ENCODE measurements around the gene EYS. TPM values are rescaled to one million over a fixed set of nuclear protein-coding genes. Genes with fewer than 3 reads are reported as not detected.
"Not testable (repeated sequence)": the region's sequence is repeated elsewhere in the genome, so short reads cannot be mapped to it uniquely, and the experiment has no call there.

Gene EYS
- total RNA-seq, 2 donors from 2014 or later: 0.18 to 3.5 TPM

- DNase-seq (ENCODE audit: low spot score): no peak
- WGBS: 49% methylated on average over 2 of the region's 2 CpGs
- no peaks in the 10 kb centered on the region for H3K4me1 ChIP-seq (replicated peaks)
- no peaks in the 10 kb centered on the region for H3K9me3 ChIP-seq
- H3K27ac ChIP-seq: no peak overlapping the region
- intact Hi-C loops (cut with DNase I): no loop called here
- H3K4me3 ChIP-seq: no peak overlapping the region
- no peaks in the 10 kb centered on the region for H3K27me3 ChIP-seq (replicated peaks; ENCODE audit: insufficient read depth)
- TF ChIP-seq, protein P1, sequence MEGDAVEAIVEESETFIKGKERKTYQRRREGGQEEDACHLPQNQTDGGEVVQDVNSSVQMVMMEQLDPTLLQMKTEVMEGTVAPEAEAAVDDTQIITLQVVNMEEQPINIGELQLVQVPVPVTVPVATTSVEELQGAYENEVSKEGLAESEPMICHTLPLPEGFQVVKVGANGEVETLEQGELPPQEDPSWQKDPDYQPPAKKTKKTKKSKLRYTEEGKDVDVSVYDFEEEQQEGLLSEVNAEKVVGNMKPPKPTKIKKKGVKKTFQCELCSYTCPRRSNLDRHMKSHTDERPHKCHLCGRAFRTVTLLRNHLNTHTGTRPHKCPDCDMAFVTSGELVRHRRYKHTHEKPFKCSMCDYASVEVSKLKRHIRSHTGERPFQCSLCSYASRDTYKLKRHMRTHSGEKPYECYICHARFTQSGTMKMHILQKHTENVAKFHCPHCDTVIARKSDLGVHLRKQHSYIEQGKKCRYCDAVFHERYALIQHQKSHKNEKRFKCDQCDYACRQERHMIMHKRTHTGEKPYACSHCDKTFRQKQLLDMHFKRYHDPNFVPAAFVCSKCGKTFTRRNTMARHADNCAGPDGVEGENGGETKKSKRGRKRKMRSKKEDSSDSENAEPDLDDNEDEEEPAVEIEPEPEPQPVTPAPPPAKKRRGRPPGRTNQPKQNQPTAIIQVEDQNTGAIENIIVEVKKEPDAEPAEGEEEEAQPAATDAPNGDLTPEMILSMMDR (IDR thresholded peaks at IDR 0.05): peak in 2 of 4 experiments; percentile 44 to 54
- TF ChIP-seq POLR2A (IDR thresholded peaks at IDR 0.05): no peak
- no peaks in the 10 kb centered on the region for H3K36me3 ChIP-seq
Measured at GRCh38 chr6:63802606-63803206, 1904.3 kb downstream of the EYS start.

- H3K27me3 ChIP-seq (replicated peaks; ENCODE audit: insufficient read depth); H3K9me3 ChIP-seq; H3K4me1 ChIP-seq (replicated peaks); DNase-seq (ENCODE audit: low spot score); H3K36me3 ChIP-seq; H3K27ac ChIP-seq; H3K4me3 ChIP-seq; intact Hi-C loops (cut with DNase I): not testable (repeated sequence)
- 67% methylated on average over 7 of the region's 7 CpGs for WGBS
Measured at GRCh38 chr6:63800386-63800785, 1906.6 kb downstream of the EYS start.

DNA sequence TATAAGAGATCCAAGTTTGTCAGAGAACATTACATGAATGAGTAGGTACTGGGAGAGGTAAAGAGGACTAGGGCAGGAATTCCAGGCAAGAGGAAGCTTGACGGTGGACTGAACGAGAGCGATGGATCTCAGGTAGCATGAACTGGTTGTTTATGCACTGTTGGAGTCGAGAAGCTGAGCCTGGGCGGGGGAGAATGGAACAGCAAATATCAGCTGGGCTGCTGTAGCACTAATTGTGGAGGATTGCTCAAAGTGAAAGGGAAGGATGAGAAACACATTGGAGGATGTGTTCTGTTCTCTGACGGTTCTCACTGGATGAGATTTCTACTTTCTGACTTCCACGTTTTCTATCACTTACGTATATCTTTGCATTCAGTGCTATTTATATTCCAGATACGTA is 1907.2 kb downstream of the EYS start:
- Histone ChIP-seq H3K9me3 (no peaks in the 10 kb centered on the region), H3K4me3 (no peak overlapping the region), H3K27me3 (replicated peaks; ENCODE audit: insufficient read depth) (no peaks in the 10 kb centered on the region), H3K4me1 (replicated peaks) (no peaks in the 10 kb centered on the region), H3K36me3 (no peaks in the 10 kb centered on the region), H3K27ac (no peak overlapping the region)
- TF ChIP-seq POLR2AphosphoS5 (IDR thresholded peaks at IDR 0.05): no peak
- no peak for TF ChIP-seq POLR2A (IDR thresholded peaks at IDR 0.05)
- TF ChIP-seq, protein P1 (IDR thresholded peaks at IDR 0.05): no peak
- no peak for DNase-seq (ENCODE audit: low spot score)
- intact Hi-C loops (cut with DNase I): no loop called here
- WGBS: 67% methylated on average over 9 of the region's 9 CpGs

DNA sequence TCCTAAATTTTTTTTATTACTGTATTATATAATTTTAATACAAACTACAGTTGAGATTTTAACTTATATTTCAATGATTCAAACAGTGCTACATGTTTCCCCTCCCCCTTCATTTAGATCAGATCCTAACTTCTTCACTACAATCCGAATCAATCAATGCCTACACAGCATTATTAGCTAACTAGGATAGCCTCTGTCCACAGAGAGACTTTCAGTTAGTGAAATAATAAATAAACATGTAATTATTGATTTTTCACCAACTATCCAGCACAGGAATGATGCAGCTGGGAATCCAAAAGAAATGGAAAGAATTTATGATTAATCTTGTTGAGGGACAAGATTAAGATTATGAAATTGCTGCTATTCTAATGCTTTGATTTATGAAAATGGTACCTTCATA is 1907.7 kb downstream of the EYS start:
- Histone ChIP-seq H3K9me3 (no peaks in the 10 kb centered on the region), H3K4me1 (replicated peaks) (no peaks in the 10 kb centered on the region), H3K27me3 (replicated peaks; ENCODE audit: insufficient read depth) (no peaks in the 10 kb centered on the region), H3K4me3 (no peak overlapping the region), H3K27ac (no peak overlapping the region), H3K36me3 (no peaks in the 10 kb centered on the region)
- no peak for DNase-seq (ENCODE audit: low spot score)
- intact Hi-C loops (cut with DNase I): no loop called here
- 93% methylated on average over 1 of the region's 1 CpG for WGBS
- TF ChIP-seq, protein P1 (IDR thresholded peaks at IDR 0.05): no peak
- TF ChIP-seq POLR2AphosphoS5 (IDR thresholded peaks at IDR 0.05): no peak
- no peak for TF ChIP-seq POLR2A (IDR thresholded peaks at IDR 0.05)

GRCh38 chr6:63798378-63798777 is 1908.6 kb downstream of the EYS start:
- Histone ChIP-seq H3K36me3 (no peaks in the 10 kb centered on the region), H3K27me3 (replicated peaks; ENCODE audit: insufficient read depth) (no peaks in the 10 kb centered on the region), H3K27ac (no peak overlapping the region), H3K9me3 (no peaks in the 10 kb centered on the region), H3K4me1 (replicated peaks) (no peaks in the 10 kb centered on the region), H3K4me3 (no peak overlapping the region)
- DNase-seq (ENCODE audit: low spot score): no peak
- intact Hi-C loops (cut with DNase I): no loop called here
- TF ChIP-seq, protein P1 (IDR thresholded peaks at IDR 0.05): no peak
- TF ChIP-seq POLR2A (IDR thresholded peaks at IDR 0.05): no peak
- TF ChIP-seq POLR2AphosphoS5 (IDR thresholded peaks at IDR 0.05): no peak
